ENCODE data around the gene NAA40.
A peak's percentile ranks its signal among the peaks of the same experiment; 100 is the strongest.

NAA40 gene

DNA sequence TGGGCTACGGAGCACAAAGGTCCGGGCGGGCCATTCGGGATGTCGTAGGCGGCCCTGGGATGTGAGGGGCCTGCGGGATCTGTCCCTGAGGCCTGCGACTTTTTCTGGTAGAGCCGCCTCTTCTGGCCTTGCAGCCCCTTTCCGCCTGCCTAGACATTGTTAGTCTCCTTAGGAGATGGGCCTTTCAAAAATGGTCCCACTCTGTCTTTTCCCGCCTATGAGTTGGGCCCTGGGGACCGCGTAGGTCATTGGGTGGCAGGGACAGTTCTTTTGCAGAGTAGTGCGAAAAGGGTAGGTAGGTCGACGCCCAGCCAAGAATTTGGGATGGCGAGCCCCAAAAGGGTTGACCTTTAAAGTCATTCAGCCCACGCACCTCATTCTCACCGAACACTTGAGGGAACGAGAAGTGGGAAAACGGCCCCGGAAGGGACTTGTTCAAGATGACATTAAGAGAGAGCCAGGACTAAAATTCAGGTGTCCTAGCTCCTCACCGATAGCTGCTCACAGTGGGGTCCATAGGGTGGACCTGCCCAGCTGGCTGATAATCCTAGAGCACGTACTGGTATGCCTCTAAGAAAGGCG is 48.2 kb downstream of the NAA40 start:
- H3K4me3 ChIP-seq (ENCODE audit: low read depth, low read length), result peak overlapping the region; percentile 93
- no peak for DNase-seq
- no peaks in the 10 kb centered on the region for H3K27me3 ChIP-seq (replicated peaks)
- H3K27ac ChIP-seq, result peak overlapping the region; percentile 69
- in situ Hi-C loops (cut with HindIII; ENCODE audit: low pct_ligation_motif_present, low sequenced_read_pairs), result no loop called here
- peaks cover 19% of the 10 kb centered on the region for H3K36me3 ChIP-seq (replicated peaks)
- TF ChIP-seq, protein P1, sequence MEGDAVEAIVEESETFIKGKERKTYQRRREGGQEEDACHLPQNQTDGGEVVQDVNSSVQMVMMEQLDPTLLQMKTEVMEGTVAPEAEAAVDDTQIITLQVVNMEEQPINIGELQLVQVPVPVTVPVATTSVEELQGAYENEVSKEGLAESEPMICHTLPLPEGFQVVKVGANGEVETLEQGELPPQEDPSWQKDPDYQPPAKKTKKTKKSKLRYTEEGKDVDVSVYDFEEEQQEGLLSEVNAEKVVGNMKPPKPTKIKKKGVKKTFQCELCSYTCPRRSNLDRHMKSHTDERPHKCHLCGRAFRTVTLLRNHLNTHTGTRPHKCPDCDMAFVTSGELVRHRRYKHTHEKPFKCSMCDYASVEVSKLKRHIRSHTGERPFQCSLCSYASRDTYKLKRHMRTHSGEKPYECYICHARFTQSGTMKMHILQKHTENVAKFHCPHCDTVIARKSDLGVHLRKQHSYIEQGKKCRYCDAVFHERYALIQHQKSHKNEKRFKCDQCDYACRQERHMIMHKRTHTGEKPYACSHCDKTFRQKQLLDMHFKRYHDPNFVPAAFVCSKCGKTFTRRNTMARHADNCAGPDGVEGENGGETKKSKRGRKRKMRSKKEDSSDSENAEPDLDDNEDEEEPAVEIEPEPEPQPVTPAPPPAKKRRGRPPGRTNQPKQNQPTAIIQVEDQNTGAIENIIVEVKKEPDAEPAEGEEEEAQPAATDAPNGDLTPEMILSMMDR (IDR thresholded peaks at IDR 0.05; ENCODE audit: low read depth, low read length, missing control alignments), result no peak

DNA sequence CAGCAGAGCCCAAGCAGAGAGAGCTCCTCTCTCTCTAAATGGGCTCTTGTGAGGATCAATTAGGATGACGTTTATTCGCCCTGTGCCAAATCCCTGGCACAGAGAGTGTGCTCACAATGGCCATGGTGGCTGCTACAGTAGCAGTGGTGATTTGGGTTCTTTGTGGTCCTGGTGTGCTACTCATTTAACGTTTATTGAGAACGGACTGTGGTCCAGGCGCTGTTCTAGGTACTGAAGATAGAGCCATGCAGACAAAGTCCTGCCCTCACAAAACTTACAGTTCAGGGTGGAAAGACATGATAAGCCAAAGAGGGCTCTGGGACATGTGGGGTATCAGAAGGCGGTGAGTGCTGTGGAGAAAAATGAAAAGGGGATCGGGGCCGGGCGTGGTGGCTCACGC is 52.8 kb downstream of the NAA40 start:
- in situ Hi-C loops (cut with HindIII; ENCODE audit: low pct_ligation_motif_present, low sequenced_read_pairs), result no loop called here
- Histone ChIP-seq H3K27ac (no peak overlapping the region), H3K4me3 (ENCODE audit: low read depth, low read length) (no peak overlapping the region), H3K27me3 (replicated peaks) (no peaks in the 10 kb centered on the region), H3K36me3 (replicated peaks) (peaks cover 34% of the 10 kb centered on the region)
- TF ChIP-seq, protein P1 (IDR thresholded peaks at IDR 0.05; ENCODE audit: low read depth, low read length, missing control alignments), result no peak
- no peak for DNase-seq

DNA sequence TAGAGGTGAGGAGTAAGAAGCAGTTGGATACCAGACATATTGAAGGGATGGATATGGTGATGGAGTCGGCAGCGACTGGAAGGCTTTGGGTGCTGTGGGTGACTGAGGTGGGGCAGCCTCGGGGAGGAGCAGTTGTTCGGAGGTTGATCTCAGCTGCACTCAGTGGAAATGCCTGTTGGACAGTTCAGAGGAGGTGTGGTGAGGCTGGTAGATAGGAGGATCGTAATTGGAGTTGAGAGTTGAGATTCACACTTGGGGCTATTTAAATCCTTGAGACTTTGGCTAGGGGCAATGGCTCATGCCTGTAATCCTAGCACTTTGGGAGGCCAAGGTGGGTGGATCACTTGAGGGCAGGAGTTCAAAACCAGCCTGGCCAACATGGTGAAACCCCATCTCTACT is 54.3 kb downstream of the NAA40 start:
- DNase-seq, result no peak
- in situ Hi-C loops (cut with HindIII; ENCODE audit: low pct_ligation_motif_present, low sequenced_read_pairs), result no loop called here
- Histone ChIP-seq H3K27ac (no peak overlapping the region), H3K36me3 (replicated peaks) (peaks cover 49% of the 10 kb centered on the region), H3K27me3 (replicated peaks) (no peaks in the 10 kb centered on the region), H3K4me3 (ENCODE audit: low read depth, low read length) (no peak overlapping the region)
- TF ChIP-seq, protein P1 (IDR thresholded peaks at IDR 0.05; ENCODE audit: low read depth, low read length, missing control alignments), result no peak

DNA sequence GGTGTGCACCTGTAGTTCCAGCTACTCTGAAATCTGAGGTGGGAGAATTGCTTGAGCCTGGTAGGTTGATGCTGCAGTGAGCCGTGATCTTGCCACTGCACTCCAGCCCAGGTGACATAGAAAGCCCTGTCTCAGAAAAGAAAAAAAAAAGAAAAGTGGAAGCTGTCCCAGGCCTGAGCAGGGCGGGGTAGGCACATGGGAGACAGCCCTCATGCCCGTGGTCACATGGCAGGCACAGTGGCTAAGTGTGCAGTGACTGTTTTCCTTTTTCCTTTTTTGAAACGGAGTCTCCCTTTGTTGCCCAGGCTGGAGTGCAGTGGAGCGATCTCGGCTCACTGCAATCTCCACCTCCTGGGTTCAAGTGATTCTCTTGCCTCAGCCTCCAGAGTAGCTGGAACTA is 55.2 kb downstream of the NAA40 start:
- H3K4me3 ChIP-seq (ENCODE audit: low read depth, low read length), result no peak overlapping the region
- TF ChIP-seq, protein P1 (IDR thresholded peaks at IDR 0.05; ENCODE audit: low read depth, low read length, missing control alignments), result no peak
- H3K36me3 ChIP-seq (replicated peaks), result peaks cover 46% of the 10 kb centered on the region
- no peaks in the 10 kb centered on the region for H3K27me3 ChIP-seq (replicated peaks)
- in situ Hi-C loops (cut with HindIII; ENCODE audit: low pct_ligation_motif_present, low sequenced_read_pairs), result no loop called here
- DNase-seq, result no peak
- H3K27ac ChIP-seq, result no peak overlapping the region

DNA sequence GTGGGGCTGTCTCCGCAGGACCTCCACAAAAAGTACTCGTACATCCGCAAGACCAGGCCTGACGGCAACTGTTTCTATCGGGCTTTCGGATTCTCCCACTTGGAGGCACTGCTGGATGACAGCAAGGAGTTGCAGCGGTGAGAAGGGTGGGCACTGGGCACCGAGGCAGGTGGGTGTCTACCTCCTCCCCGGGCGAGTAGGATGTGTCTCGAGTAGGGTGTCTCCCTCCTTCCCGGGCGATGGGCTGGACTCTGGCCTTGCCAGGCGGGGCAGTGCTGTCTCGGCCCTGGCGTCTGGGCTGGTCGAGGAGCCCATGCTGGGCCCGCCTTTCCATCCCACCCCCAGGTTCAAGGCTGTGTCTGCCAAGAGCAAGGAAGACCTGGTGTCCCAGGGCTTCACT is 57.7 kb downstream of the NAA40 start:
- no peaks in the 10 kb centered on the region for H3K27me3 ChIP-seq (replicated peaks)
- TF ChIP-seq, protein P1 (IDR thresholded peaks at IDR 0.05; ENCODE audit: low read depth, low read length, missing control alignments), result no peak
- peaks cover 36% of the 10 kb centered on the region for H3K36me3 ChIP-seq (replicated peaks)
- no peak overlapping the region for H3K27ac ChIP-seq
- in situ Hi-C loops (cut with HindIII; ENCODE audit: low pct_ligation_motif_present, low sequenced_read_pairs), result no loop called here
- no peak for DNase-seq
- no peak overlapping the region for H3K4me3 ChIP-seq (ENCODE audit: low read depth, low read length)

DNA sequence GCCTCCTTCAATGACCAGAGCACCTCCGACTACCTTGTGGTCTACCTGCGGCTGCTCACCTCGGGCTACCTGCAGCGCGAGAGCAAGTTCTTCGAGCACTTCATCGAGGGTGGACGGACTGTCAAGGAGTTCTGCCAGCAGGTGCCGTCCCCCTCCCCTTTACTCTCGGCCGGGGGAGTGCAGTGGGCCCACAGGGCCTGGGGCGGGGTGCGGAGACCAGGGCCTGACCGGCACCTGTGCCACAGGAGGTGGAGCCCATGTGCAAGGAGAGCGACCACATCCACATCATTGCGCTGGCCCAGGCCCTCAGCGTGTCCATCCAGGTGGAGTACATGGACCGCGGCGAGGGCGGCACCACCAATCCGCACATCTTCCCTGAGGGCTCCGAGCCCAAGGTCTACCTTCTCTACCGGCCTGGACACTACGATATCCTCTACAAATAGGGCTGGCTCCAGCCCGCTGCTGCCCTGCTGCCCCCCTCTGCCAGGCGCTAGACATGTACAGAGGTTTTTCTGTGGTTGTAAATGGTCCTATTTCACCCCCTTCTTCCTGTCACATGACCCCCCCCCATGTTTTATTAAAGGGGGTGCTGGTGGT is 58.4 kb downstream of the NAA40 start:
- no peak overlapping the region for H3K27ac ChIP-seq
- H3K36me3 ChIP-seq (replicated peaks), result peaks cover 33% of the 10 kb centered on the region
- TF ChIP-seq, protein P1 (IDR thresholded peaks at IDR 0.05; ENCODE audit: low read depth, low read length, missing control alignments), result no peak
- in situ Hi-C loops (cut with HindIII; ENCODE audit: low pct_ligation_motif_present, low sequenced_read_pairs), result no loop called here
- no peak for DNase-seq
- no peak overlapping the region for H3K4me3 ChIP-seq (ENCODE audit: low read depth, low read length)
- no peaks in the 10 kb centered on the region for H3K27me3 ChIP-seq (replicated peaks)
